RWPE2 (cell line): Measurements from ENCODE around the gene GAS7.

Experiments
- ATAC-seq: fragments of 200-7000 bp; cut with Tn5 transposase; 3 replicates; pipeline ENCODE4 v1.9.1; 2021; ENCODE audit warnings: low read depth
- DNase-seq: peaks from one replicate; pipeline ENCODE4 v3.0.0-alpha.2; 2020; ENCODE audit warnings: low spot score
- H3K27ac ChIP-seq: fragments of 450-650 bp; 2 replicates; pipeline ENCODE4 v1.5.1; 2017; ENCODE audit warnings: mild to moderate bottlenecking; ENCODE audit not compliant: poor library complexity, severe bottlenecking
- H3K27me3 ChIP-seq: fragments of 250-450 bp; sonication (Bioruptor Pico); 2 replicates; pipeline ENCODE4 v1.5.1; 2021; ENCODE audit warnings: mild to moderate bottlenecking, moderate library complexity; ENCODE audit not compliant: insufficient read depth, poor library complexity, severe bottlenecking
- H3K36me3 ChIP-seq: fragments of 250-450 bp; sonication (Bioruptor Pico); 2 replicates; pipeline ENCODE4 v1.5.1; 2020; ENCODE audit warnings: low read depth, mild to moderate bottlenecking, moderate library complexity
- H3K4me1 ChIP-seq: fragments of 250-450 bp; sonication (Bioruptor Pico); 2 replicates; pipeline ENCODE4 v1.5.1; 2021; ENCODE audit warnings: mild to moderate bottlenecking, moderate library complexity; ENCODE audit not compliant: insufficient read depth, poor library complexity, severe bottlenecking
- H3K4me3 ChIP-seq: fragments of 250-450 bp; sonication (Bioruptor Pico); 2 replicates; pipeline ENCODE4 v1.5.1; 2021; ENCODE audit warnings: mild to moderate bottlenecking, moderate library complexity; ENCODE audit not compliant: severe bottlenecking
- H3K9me3 ChIP-seq: fragments of 250-450 bp; sonication (Bioruptor Pico); 2 replicates; pipeline ENCODE4 v1.5.1; 2021; ENCODE audit warnings: mild to moderate bottlenecking, moderate library complexity; ENCODE audit not compliant: severe bottlenecking
- TF ChIP-seq, protein P1 (sequence below): fragments of 450-650 bp; IDR thresholded peaks from one replicate; pipeline ENCODE4 v1.5.1; 2017; ENCODE audit warnings: mild to moderate bottlenecking, moderate library complexity; ENCODE audit not compliant: poor library complexity, severe bottlenecking

Gene GAS7

DNA sequence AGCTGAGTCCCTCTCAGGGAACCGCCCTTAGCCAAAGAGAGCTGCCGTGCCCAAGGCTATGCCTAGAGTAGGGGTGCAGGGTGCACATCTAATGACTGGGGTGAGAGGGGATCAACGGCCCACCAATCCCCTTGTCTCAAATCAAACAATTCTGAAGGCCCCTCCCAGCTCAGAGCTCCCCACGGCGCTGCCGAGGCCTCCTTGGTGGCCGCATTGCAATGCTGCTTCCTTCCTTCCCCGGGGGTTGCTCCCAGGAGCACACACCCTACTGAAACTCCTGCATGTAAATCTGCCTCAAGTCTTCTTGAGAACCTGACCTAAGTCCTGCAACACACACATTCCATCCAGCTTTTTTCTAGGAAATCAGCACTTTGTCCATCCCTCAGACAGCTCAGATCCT is 212.8 kb downstream of the GAS7 start:
- Histone ChIP-seq H3K36me3 (no peaks in the 10 kb centered on the region), H3K4me3 (no peak overlapping the region), H3K27me3 (no peaks in the 10 kb centered on the region), H3K4me1 (no peaks in the 10 kb centered on the region), H3K27ac (no peak overlapping the region), H3K9me3 (no peaks in the 10 kb centered on the region)
- DNase-seq (no peak), ATAC-seq (no peak)
- TF ChIP-seq, protein P1, sequence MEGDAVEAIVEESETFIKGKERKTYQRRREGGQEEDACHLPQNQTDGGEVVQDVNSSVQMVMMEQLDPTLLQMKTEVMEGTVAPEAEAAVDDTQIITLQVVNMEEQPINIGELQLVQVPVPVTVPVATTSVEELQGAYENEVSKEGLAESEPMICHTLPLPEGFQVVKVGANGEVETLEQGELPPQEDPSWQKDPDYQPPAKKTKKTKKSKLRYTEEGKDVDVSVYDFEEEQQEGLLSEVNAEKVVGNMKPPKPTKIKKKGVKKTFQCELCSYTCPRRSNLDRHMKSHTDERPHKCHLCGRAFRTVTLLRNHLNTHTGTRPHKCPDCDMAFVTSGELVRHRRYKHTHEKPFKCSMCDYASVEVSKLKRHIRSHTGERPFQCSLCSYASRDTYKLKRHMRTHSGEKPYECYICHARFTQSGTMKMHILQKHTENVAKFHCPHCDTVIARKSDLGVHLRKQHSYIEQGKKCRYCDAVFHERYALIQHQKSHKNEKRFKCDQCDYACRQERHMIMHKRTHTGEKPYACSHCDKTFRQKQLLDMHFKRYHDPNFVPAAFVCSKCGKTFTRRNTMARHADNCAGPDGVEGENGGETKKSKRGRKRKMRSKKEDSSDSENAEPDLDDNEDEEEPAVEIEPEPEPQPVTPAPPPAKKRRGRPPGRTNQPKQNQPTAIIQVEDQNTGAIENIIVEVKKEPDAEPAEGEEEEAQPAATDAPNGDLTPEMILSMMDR, result no peak

DNA sequence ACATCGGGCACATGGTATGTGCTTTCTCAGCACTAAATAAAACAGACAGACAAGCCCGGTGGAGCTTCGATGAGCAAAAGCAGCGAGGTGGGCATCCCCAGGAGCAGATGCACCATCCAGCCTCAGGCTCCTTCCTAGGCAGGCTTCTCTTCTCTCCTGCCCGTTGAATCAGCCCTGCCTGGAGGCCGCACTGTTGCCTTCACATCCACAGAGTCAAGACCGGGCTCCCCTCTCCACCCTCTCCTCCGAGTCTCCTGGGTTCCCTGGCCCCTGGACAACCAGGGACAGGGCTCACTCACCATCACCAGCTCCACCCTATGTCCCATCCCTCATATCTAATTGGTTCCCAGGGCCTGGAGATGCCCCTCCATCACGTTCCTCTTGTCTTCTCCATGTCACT is 213.6 kb downstream of the GAS7 start:
- ATAC-seq (no peak), DNase-seq (no peak)
- no peaks in the 10 kb centered on the region for H3K27me3 ChIP-seq
- TF ChIP-seq, protein P1, result no peak
- H3K4me1 ChIP-seq, result no peaks in the 10 kb centered on the region
- no peak overlapping the region for H3K27ac ChIP-seq
- H3K4me3 ChIP-seq, result no peak overlapping the region
- H3K36me3 ChIP-seq, result no peaks in the 10 kb centered on the region
- H3K9me3 ChIP-seq, result no peaks in the 10 kb centered on the region

DNA sequence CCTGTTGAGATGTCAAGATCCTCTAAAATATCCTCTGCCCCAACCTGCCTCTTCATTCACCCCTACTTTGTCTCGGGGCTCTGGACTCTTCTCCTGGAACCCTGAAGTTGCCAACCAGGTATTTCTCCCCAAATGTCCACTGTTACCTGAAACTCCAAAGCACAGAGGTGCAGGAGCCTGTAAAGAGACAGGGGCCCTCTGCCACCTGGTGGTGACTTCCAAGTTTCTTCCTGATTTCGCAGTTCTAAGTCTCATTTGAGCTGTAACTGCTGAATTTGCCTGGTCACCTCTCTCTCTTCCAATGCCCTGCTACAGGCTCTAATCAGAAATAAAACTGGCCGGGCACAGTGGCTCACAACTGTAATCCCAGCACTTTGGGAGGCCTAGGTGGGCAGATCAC is 216.2 kb downstream of the GAS7 start:
- Histone ChIP-seq H3K4me1 (no peaks in the 10 kb centered on the region), H3K36me3 (no peaks in the 10 kb centered on the region), H3K27ac (no peak overlapping the region), H3K9me3 (no peaks in the 10 kb centered on the region), H3K4me3 (no peak overlapping the region), H3K27me3 (no peaks in the 10 kb centered on the region)
- no peak for DNase-seq
- TF ChIP-seq, protein P1, result peak; percentile 42
- ATAC-seq, result peak; percentile 31; the same call in 1 of the 3 replicates

DNA sequence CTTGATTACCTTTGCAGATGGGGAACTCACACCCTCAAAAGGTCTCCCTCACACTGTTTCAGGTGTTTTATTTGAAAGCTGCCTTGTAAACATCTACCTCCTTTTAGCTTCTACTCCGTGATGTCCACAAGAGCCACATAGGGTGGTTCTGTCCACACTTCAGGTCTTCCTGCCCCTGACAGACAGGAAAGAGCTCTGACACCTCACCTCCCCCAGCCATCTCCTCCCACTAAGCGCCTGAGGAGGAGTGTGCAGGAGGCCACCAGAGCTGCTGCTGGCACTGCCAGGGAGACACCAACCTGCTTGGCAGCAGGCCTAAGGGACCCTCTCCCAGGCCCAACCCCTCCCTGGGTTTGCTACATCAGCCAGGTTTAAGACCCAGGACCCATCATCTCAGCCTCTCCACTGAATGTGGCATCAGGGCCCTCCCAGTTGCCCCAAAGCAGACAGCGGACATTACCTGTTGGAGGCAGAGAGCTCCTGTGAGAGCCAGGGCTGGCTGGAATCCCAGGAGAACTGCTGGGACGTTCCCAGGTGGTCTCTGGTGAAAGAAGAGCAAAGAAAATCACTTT is 217.0 kb downstream of the GAS7 start:
- H3K27me3 ChIP-seq, result no peaks in the 10 kb centered on the region
- no peak overlapping the region for H3K4me3 ChIP-seq
- ATAC-seq (no peak), DNase-seq (no peak)
- H3K27ac ChIP-seq, result no peak overlapping the region
- TF ChIP-seq, protein P1, result no peak
- no peaks in the 10 kb centered on the region for H3K4me1 ChIP-seq
- H3K36me3 ChIP-seq, result no peaks in the 10 kb centered on the region
- H3K9me3 ChIP-seq, result no peaks in the 10 kb centered on the region

DNA sequence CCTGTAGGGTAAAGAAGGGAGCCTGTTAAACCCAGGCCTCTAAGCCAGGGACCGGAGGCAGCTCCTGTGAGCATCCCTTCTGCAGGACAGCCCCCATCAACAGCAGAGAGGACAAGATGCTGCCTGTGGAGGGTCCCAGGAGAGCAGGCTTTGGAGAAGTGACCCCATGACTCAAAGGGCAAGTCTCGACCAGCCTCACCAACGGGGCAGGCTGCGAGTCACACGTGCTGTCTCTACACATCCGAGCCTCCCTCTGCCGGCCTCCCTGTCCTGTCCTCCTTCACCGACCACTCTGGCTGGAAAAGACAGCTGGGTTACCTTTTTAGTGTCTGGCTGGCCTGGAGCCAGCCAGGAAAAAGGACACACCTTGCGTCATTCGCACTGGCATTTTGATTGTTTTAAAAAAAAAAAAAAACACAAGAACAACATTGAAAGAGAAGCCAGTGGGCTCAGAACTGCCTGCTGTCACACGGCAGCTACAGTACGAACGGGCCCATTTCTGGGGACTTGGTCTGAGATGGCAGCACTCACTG is 218.9 kb downstream of the GAS7 start:
- TF ChIP-seq, protein P1, result no peak
- DNase-seq, result no peak
- no peaks in the 10 kb centered on the region for H3K9me3 ChIP-seq
- H3K4me3 ChIP-seq, result no peak overlapping the region
- H3K36me3 ChIP-seq, result no peaks in the 10 kb centered on the region
- H3K4me1 ChIP-seq, result no peaks in the 10 kb centered on the region
- H3K27me3 ChIP-seq, result no peaks in the 10 kb centered on the region
- ATAC-seq, result peak; percentile 61
- H3K27ac ChIP-seq, result no peak overlapping the region
